NK-92 (cell line): Measurements from ENCODE around the gene CDK5RAP2.

Experiments
- DNase-seq: peaks from one replicate; lab custom pipeline; 2025; ENCODE audit not compliant: unreplicated experiment; lab: John Stamatoyannopoulos, UW

The CDK5RAP2 gene

DNA sequence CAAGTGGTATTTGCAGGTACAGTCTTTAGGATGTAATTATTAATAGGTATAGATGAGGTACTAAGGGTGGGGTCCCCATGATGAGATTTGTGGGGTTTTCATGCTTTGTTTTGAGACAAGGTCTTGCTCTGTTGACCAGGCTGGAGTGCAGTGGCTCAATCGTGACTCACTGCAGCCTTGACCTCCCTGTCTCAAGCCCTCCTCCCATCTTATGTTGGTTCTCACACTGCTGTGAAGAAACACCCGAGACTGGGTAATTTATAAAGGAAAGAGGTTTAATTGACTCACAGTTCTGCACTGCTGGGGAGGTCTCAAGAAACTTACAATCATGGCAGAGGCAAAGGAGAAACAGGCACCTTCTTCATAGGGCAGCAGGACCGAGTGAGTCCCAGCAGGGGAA lies 217.5 kb downstream of the CDK5RAP2 start:
- no peak for DNase-seq

DNA sequence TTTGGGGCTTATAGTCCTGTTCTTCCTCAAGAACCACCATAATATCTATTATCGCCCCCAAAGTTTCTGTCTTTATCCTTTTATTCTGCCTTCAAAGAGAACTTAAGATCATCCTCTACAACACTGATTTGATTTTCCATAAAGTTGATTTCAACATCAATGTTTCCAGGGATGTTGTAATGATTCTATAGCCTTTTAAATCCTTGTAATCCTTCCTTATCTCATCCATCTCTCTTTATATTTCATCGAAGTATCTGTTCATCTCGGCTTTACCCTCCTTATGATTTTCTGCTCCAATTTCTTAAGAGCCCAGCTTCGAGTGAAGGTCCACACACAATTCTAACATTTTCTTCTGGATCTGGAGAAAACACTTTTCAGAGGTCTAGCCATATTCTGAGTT lies 218.4 kb downstream of the CDK5RAP2 start:
- DNase-seq: no peak

DNA sequence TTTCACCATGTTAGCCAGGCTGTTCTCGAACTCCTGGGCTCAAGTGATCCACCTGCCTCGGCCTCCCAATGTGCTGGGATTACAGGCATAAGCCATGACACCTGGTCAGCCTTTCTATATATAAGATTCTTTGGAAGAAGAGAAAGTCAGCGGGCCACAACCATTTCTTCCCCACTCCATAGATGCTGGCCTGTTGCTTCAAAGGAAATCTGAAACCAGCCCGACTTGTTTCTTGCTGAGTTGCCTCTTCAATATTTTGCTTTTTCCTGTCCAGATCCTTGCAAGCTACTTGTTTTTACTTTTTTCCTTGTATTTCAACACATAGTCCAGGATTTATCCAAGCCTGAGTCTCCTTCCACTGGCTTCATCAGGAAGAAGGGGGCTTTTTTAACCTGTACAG lies 219.5 kb downstream of the CDK5RAP2 start:
- DNase-seq: no peak

DNA sequence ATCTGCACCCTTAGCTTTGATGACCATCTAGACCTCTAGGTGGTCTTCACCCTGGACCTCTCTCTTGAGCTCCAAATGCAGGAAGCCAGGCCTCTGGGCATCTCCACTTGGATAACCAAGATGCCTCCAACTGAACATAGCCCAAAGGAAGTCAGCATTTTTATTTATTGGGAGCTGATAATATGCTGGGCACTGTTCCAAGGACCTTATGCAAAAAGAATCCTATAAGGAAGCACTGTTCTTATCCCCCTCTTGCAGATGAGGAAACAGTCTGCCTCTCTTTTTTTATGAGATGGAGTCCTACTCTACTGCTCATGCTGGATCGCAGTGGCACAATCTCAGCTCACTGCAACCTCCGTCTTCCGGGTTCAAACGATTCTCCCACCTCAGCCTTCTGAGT lies 219.9 kb downstream of the CDK5RAP2 start:
- DNase-seq: no peak

GRCh38 chr9:120358877-120359276 lies 221.1 kb downstream of the CDK5RAP2 start:
- no peak for DNase-seq

GRCh38 chr9:120353506-120353905 lies 226.5 kb downstream of the CDK5RAP2 start:
- DNase-seq: no peak

GRCh38 chr9:120351106-120351505 lies 228.9 kb downstream of the CDK5RAP2 start:
- DNase-seq: no peak

- DNase-seq: no peak
These were observed 229.4 kb downstream of the CDK5RAP2 start for GRCh38 chr9:120350596-120350995.

- DNase-seq: no peak
These were observed 231.0 kb downstream of the CDK5RAP2 start for GRCh38 chr9:120348951-120349429.

DNA sequence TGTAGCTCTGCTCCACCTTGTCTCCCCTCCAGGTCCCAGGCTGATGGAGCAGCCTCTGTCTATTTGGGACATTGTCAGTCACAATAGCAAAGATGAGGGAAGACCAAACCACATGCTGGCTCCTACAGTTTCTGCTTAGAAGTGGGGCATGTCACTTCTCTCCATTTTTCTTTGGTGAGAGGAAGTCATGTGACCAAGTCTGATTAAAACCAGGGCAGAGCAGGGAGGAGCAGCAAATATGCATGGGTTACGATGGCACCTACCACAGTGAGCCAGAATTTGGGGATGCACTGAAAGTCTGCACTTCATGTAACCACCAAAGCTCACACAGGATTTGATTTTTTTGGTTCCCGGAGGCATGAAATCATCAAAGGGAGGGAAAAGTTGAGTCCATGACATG lies 234.6 kb downstream of the CDK5RAP2 start:
- DNase-seq: no peak

DNA sequence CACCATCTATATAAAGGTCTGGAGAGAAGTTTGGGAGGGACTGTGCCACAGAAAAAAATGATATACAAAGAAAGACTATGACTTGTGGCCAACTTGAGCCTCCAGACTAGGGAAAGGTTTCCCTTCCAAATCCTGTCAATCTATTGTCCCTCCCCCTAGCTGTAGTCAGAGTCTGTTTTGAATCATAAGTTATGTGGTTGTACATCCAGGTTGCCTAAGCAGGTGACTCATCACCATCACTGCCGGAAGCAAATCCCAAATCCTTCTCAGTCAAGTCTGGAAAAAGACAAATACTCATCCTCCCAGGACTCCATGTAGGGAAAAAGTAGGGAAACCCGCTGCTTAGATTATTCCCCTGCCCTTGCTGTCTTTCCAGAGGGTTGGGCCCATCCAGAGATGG lies 235.7 kb downstream of the CDK5RAP2 start:
- DNase-seq: no peak

DNA sequence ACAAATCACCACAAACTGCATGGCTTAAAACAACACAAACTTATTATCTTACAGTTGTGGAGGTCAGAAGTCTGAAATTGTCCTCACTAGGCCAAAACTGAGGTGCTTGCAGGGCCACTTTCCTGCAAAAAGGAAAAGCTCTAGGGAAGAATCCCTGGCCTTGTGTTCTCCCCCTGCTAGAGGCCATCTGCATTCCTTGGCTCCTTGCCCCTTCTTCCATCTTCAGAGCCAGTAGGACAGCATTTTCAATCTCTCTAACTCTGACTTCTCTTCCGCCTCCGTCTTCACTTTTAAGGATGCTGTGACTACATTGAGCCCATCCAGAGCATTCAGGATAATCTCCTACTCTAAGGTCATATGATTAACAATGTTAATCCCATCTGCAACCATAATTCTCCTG lies 236.6 kb downstream of the CDK5RAP2 start:
- DNase-seq: no peak
